GM12873 (cell line): ENCODE measurements around the gene SLC13A5.

Experiments used
- TF ChIP-seq, protein P1 (sequence below): IDR thresholded peaks from 2 replicates; pipeline ENCODE4 v1.5.1; 2012; ENCODE audit warnings: low read depth, mild to moderate bottlenecking, moderate library complexity, low read length, control low read depth; ENCODE audit not compliant: insufficient read depth; ENCODE audit errors: missing control alignments

The SLC13A5 gene

DNA sequence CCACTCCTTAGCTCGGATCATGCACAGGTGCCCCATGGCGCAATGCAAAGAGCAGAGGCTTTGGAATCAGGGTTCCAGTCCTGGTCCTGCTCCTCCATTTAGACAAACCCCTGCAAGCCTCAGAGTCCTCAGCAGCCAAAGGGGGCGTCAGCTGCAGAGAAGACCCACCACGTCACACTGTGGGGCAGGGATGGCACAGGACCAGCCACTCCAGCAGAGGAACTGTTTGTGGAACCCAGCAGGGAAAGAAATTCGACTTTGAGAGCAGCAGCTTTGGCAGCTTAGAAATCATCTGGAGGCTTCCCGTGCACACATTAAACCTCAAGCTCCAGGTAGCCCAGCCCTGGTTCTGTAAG is 36.4 kb downstream of the SLC13A5 start:
- TF ChIP-seq, protein P1, sequence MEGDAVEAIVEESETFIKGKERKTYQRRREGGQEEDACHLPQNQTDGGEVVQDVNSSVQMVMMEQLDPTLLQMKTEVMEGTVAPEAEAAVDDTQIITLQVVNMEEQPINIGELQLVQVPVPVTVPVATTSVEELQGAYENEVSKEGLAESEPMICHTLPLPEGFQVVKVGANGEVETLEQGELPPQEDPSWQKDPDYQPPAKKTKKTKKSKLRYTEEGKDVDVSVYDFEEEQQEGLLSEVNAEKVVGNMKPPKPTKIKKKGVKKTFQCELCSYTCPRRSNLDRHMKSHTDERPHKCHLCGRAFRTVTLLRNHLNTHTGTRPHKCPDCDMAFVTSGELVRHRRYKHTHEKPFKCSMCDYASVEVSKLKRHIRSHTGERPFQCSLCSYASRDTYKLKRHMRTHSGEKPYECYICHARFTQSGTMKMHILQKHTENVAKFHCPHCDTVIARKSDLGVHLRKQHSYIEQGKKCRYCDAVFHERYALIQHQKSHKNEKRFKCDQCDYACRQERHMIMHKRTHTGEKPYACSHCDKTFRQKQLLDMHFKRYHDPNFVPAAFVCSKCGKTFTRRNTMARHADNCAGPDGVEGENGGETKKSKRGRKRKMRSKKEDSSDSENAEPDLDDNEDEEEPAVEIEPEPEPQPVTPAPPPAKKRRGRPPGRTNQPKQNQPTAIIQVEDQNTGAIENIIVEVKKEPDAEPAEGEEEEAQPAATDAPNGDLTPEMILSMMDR = no peak

DNA sequence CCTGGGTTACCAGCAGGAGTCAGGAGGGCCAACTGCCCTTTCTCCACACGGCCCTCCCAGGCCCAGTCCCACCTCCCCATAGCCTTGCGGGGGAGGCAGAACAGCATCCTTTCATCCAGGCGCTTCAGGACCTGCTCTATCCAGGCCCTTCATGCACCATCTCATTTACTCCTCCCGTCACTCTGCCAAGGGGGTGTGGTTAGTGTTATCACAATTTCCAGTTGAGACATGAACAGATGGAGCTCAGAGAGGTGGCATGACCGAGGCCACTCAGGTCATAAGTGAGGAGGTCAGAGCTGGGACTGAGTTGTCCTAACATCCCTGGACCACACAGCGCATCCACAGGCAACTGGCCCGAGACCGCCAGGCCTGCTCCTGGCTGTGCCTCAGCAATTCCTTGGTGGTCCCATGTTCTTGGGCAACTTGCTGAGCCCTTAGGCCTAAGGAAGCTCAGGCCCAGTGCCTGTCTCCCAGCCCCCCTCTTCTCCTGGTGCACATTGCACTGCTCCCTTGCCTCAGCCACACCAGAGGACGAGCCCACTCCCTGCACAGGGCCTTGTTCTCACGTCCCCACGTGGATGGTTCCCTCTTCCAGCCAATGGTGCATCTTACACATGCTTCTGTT is 37.9 kb downstream of the SLC13A5 start:
- TF ChIP-seq, protein P1 = no peak

DNA sequence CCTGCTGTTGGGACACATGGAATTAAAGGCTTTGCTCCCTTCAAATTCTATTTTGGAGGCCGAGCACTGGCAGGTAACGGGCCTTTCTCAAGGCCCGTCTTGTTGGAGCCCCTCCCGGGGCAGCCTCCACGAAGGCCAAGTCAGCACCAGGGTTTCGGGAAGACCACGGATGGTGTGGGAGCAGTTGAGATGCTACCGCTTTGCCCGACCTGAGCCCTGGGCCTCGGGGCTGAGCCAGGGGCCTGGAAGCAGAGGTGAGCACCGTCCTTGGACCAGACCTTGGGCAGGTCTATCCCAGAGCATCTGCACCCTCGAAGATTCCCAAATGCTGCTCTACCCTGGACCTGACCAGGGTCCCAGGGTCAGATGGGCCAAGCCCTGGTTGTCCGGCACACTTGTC is 38.6 kb downstream of the SLC13A5 start:
- TF ChIP-seq, protein P1 = no peak

DNA sequence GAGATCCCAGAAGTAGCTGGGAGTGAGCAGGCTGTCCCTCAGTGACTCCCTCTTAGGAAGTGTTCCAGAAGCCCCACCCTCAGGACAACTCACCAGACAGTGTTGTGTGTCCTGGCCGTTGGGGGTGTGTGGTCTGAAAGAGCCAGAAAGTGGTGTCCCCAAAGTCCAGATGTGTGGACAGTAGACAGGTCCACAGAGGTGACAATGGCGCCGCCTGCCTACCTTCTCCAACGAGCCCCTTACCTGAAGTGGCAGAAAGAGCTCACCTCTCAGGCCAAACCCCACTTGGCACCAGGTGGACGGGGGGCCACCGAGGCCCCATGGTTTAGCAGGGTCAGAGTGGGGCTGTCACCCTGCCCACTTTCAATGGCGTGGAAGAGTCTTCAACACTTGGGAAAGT is 41.7 kb downstream of the SLC13A5 start:
- TF ChIP-seq, protein P1 = no peak

DNA sequence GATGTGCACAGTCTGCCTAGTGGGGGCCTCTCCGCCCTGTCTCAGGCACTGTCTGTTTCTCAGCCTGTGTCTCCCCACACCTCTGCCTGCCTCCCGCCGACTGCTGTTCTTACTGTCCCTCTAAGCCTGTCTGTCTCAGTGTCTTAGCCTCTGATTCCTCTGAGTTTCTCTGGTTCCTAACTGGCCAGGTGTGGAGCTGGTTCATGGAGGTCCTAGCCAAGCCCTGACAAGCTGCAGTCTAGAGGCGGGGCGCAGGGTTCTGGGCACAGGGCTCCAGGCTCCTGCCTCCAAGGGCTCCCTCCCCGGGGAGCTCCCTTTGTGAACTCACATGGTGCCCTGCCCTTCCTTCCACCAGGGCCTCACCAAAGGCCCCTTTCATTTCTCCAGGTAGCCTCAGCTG is 42.2 kb downstream of the SLC13A5 start:
- TF ChIP-seq, protein P1 = no peak

DNA sequence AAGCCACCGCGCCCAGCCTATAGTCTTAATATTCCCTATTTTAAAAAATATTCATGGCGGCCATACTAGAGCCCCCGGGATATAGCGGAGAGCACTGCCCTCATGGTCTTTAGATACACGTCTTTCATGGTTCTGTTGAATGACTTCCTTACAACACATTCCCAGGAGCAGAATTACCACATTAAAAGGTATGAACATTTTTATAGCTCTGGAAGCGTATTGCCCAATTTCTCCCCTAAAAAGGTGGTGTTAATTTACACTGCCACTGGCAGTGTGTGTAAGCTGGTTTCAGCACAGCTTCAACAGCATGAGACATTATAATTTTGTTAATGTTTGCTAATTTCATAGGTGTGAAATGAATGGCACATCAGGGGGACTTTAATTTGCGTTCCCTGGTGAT is 42.6 kb downstream of the SLC13A5 start:
- TF ChIP-seq, protein P1 = no peak

DNA sequence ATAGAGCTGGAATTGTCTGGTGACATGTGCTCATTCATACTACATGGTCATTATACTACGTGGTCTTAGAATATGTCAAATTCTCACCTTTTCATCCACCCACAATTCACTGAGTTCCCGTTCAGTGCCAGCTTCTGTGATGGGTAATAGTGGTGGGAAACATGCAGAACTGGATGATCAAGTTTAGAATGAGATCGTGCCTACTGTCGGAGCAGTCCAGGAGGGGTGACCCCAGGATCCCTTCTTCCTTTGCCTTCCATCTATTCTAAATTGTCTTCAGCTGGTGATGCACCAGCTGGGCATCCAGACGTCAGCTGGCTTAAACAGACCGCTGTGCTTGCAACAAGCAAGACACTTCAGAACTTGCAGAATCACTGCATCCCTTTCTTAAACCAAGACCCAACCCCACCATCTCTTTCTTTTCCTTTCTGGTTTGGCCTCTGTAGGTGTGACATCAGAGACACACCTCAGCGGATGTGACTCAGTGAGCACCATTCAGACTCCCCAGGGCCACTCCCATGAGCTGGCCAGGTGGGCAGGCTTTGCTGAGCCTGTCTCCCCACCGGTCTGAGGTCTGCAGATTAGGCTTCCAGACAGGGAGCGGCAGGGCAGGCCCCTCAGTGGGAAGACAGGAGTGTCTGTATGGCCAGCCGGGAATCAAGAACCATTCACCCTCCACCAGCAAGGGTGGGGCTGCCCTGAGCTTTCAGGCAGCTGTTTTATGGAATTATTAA is 43.5 kb downstream of the SLC13A5 start:
- TF ChIP-seq, protein P1 = no peak
